GM19035 (cell line): Measurements from ENCODE around the gene TMEM179B.
A peak's percentile ranks its signal among the peaks of the same experiment; 100 is the strongest.

ENCODE experiments used
- ATAC-seq: cut with Tn5 transposase; IDR thresholded peaks from one replicate; pipeline ENCODE4 v1.9.1; 2021; ENCODE audit not compliant: unreplicated experiment

Gene TMEM179B

DNA sequence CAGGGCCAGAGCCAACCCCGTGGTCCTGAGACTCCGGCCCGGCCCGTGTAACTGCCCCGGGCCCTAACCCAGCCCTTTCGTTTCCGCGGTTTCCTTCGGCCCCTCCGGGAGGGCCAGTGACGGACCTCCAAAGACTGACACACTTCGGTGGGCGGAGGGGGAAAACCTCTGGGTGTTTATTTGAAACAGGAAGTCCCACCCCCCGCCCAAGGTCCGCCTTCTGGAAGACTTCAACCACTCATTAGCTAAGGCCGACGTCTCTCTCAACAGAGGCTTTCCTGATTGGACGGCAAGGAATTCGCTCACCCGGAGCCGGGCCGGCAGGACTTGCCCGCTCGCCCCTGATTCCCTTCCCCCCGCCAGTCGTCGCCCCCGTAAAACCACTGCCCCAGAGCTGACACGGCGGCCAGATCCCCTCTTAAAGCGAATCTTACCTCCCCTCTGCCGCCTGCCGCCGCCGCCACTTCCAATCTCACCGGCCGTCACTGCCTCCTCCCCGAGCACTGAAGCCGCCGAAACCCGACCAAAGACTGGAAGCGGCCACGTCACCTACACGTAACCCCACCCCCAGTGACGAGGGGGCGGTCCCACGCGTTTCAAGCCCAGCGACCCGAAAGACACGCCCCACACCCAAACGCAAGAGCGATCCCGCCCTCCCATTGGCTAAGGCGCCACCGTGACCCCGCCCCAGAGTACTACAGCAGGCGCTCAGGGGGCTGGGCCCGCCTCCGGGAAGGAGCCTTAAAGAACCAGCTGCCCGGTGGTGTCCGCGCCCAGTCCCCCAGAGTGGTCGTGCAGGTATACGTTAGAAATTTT, 44.5 kb downstream of the TMEM179B start, which contains the start of gene STX5:
Gene STX5, minus strand, starts transcription at position 532 of the 816 bp plus-strand sequence. CDS start 808 bp downstream, outside the sequence.
- ATAC-seq, result peak; percentile 79

DNA sequence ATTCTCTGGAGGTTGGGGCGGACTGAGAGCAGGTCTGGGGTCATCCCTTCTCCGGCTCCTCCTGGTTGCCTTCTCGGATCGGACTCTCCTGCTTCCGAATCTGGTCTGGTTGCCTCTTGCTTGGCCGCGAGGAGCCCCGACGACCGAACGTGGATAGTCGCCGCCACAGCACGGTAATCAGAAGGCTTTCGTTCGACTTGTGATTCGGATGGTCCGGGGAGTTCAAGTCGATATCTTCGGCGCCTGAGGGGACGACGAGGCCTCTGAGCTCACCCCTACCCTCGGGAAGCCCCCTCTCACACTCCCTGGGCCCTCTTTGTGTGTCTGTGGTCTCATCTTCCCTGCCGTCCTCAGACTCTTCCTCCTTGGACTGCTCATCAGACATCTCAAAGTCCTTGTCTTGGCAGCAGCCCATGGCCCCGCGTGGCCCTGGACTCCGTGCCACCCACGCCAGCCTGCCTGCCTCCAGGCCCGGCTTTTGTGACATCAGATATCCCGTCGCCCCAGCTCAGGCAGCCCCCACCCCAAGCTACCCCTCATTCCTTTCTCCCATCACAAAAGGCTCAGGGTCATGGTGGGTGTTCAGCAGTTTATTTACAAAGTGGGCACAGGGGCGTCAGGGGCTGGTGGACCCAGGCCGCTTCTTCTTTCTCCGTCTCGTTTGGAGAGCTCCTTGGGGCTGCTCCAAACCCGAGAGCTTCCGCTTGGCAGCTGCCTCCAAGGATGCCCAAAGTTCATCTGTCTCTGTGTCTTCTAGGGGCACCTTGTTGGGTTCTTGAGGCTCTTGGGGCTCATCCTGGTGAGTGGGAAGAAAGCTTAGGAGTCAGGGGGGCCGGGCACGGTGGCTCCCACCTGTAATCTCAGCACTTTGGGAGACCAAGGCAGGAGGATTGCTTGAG, 45.4 kb downstream of the TMEM179B start, which contains the start of gene TEX54:
Gene TEX54, minus strand, starts transcription at position 506 of the 899 bp plus-strand sequence.
- ATAC-seq, result peak; percentile 13

DNA sequence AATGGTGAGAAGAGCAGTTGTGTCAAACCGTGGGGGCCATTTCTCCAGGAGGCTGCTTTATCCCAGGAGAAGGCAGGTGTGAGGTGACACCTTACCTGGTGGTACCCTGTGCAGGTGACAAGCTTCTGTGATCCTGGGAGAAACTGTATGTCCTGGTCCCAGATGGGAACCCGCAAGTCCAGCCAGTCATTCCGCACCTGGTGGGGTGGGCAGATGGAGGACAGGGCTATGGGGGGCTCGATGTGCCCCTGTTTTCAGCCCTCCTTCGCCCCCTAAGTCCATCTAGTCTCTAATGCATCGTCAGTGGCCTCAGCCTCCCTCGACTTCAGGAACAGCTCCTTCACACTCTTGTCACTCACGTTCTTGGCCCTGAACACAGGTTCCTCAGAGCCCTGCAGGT, 48.1 kb downstream of the TMEM179B start:
- ATAC-seq, result no peak

DNA sequence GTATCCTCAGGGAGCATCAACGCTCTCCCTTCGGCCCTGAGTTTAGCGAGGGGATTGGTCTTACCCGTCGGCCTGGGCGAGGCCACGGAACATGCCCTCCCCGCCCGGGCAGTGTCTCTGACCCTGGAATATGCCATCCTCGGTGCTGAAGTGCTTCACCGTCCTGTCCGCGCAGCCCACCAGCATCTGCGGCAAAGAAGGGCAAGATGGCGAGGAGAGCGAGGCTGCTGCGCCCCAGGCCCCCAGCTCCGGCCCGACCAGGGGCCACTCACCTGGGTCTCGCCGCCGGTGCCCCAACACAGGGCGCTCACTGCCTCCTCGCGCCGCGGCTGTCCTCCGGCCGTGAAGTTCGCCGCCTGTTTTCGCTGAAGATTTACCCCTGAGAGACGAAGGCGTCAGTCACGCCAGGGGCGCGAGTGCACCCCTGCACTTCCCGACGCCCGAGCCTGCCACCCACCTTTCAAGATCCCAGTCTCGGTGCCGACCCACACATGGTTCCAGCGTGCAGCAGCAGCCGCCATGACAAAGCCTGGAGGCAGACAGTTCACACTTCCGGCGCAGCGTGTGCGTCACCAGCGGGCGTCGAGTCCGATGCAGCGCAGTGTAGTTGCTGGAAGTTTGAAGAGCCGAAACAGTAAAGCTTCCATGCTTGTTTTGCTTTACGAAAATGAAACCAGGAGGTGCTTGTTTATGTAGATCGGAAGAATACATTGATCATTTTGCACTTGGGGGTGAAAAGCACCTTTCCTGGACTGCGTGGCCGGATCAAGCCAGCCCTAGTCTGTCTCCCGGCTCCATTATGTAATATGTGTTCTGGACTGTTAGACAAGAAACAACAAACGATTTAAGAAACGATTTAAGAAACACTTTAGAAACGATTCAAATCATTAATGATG, 52.1 kb downstream of the TMEM179B start, which contains the start of gene WDR74:
Gene WDR74, minus strand, starts transcription at position 541 of the 896 bp plus-strand sequence. Its CDS starts 20 bp downstream, at position 521.
- peak; percentile 41 for ATAC-seq
